ENCODE results near the gene DTD1.

Gene DTD1

GRCh38 chr20:18571009-18571408 lies 16.8 kb upstream of the DTD1 start:
- Histone ChIP-seq H3K27me3 (ENCODE audit: insufficient read depth, poor library complexity, severe bottlenecking) (no peaks in the 10 kb centered on the region), H3K36me3 (ENCODE audit: low read depth) (peaks cover 13% of the 10 kb centered on the region), H3K27ac (ENCODE audit: poor library complexity, severe bottlenecking) (no peak overlapping the region), H3K9me3 (ENCODE audit: severe bottlenecking) (no peaks in the 10 kb centered on the region), H3K4me3 (ENCODE audit: severe bottlenecking) (no peak overlapping the region), H3K4me1 (ENCODE audit: insufficient read depth, poor library complexity, severe bottlenecking) (peaks cover 6% of the 10 kb centered on the region)
- DNase-seq (ENCODE audit: low spot score) (no peak), ATAC-seq (ENCODE audit: low read depth) (no peak)
- TF ChIP-seq, protein P1, sequence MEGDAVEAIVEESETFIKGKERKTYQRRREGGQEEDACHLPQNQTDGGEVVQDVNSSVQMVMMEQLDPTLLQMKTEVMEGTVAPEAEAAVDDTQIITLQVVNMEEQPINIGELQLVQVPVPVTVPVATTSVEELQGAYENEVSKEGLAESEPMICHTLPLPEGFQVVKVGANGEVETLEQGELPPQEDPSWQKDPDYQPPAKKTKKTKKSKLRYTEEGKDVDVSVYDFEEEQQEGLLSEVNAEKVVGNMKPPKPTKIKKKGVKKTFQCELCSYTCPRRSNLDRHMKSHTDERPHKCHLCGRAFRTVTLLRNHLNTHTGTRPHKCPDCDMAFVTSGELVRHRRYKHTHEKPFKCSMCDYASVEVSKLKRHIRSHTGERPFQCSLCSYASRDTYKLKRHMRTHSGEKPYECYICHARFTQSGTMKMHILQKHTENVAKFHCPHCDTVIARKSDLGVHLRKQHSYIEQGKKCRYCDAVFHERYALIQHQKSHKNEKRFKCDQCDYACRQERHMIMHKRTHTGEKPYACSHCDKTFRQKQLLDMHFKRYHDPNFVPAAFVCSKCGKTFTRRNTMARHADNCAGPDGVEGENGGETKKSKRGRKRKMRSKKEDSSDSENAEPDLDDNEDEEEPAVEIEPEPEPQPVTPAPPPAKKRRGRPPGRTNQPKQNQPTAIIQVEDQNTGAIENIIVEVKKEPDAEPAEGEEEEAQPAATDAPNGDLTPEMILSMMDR (IDR thresholded peaks at IDR 0.05; ENCODE audit: poor library complexity, severe bottlenecking): no peak

- peaks cover 13% of the 10 kb centered on the region for H3K36me3 ChIP-seq (ENCODE audit: low read depth)
- H3K4me3 ChIP-seq (ENCODE audit: severe bottlenecking): no peak overlapping the region
- no peaks in the 10 kb centered on the region for H3K27me3 ChIP-seq (ENCODE audit: insufficient read depth, poor library complexity, severe bottlenecking)
- TF ChIP-seq, protein P1 (IDR thresholded peaks at IDR 0.05; ENCODE audit: poor library complexity, severe bottlenecking): no peak
- DNase-seq (ENCODE audit: low spot score) (no peak), ATAC-seq (ENCODE audit: low read depth) (no peak)
- peaks cover under 1% of the 10 kb centered on the region for H3K4me1 ChIP-seq (ENCODE audit: insufficient read depth, poor library complexity, severe bottlenecking)
- no peak overlapping the region for H3K27ac ChIP-seq (ENCODE audit: poor library complexity, severe bottlenecking)
- H3K9me3 ChIP-seq (ENCODE audit: severe bottlenecking): no peaks in the 10 kb centered on the region
Measured at GRCh38 chr20:18571578-18571977, 16.3 kb upstream of the DTD1 start.

- ATAC-seq (ENCODE audit: low read depth) (no peak), DNase-seq (ENCODE audit: low spot score) (no peak)
- Histone ChIP-seq H3K4me3 (ENCODE audit: severe bottlenecking) (no peak overlapping the region), H3K36me3 (ENCODE audit: low read depth) (no peaks in the 10 kb centered on the region), H3K27ac (ENCODE audit: poor library complexity, severe bottlenecking) (no peak overlapping the region), H3K9me3 (ENCODE audit: severe bottlenecking) (no peaks in the 10 kb centered on the region), H3K4me1 (ENCODE audit: insufficient read depth, poor library complexity, severe bottlenecking) (no peaks in the 10 kb centered on the region), H3K27me3 (ENCODE audit: insufficient read depth, poor library complexity, severe bottlenecking) (no peaks in the 10 kb centered on the region)
- TF ChIP-seq, protein P1 (IDR thresholded peaks at IDR 0.05; ENCODE audit: poor library complexity, severe bottlenecking): no peak
Measured at GRCh38 chr20:18577942-18578341, 9.9 kb upstream of the DTD1 start.

- DNase-seq (ENCODE audit: low spot score) (no peak), ATAC-seq (ENCODE audit: low read depth) (no peak)
- Histone ChIP-seq H3K9me3 (ENCODE audit: severe bottlenecking) (no peaks in the 10 kb centered on the region), H3K27me3 (ENCODE audit: insufficient read depth, poor library complexity, severe bottlenecking) (no peaks in the 10 kb centered on the region), H3K36me3 (ENCODE audit: low read depth) (no peaks in the 10 kb centered on the region), H3K4me3 (ENCODE audit: severe bottlenecking) (no peak overlapping the region), H3K4me1 (ENCODE audit: insufficient read depth, poor library complexity, severe bottlenecking) (no peaks in the 10 kb centered on the region), H3K27ac (ENCODE audit: poor library complexity, severe bottlenecking) (no peak overlapping the region)
- TF ChIP-seq, protein P1 (IDR thresholded peaks at IDR 0.05; ENCODE audit: poor library complexity, severe bottlenecking): no peak
Measured at GRCh38 chr20:18578581-18578980, 9.3 kb upstream of the DTD1 start.

DNA sequence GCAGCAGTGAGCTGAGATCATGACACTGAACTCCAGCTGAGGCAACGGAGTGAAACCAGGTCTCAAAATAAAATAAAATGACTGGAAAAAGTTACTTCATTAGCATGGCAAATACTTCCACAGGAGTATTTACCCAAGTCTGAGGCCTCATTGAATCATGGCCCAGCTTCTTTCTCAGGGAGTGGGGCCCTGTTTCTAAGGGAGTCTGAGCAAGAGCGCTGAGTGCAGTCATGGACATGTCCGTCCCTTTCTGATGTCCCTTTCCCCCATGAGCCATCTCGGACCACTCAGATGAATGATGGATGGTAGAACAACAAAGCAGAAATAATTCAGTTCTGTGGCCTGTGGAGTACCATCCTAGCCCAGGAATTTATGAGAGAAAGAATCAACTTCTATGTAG lies 7.8 kb upstream of the DTD1 start:
- no peak for ATAC-seq (ENCODE audit: low read depth)
- H3K9me3 ChIP-seq (ENCODE audit: severe bottlenecking): no peaks in the 10 kb centered on the region
- no peaks in the 10 kb centered on the region for H3K27me3 ChIP-seq (ENCODE audit: insufficient read depth, poor library complexity, severe bottlenecking)
- no peak overlapping the region for H3K27ac ChIP-seq (ENCODE audit: poor library complexity, severe bottlenecking)
- H3K36me3 ChIP-seq (ENCODE audit: low read depth): no peaks in the 10 kb centered on the region
- TF ChIP-seq, protein P1 (IDR thresholded peaks at IDR 0.05; ENCODE audit: poor library complexity, severe bottlenecking): no peak
- no peak overlapping the region for H3K4me3 ChIP-seq (ENCODE audit: severe bottlenecking)
- no peak for DNase-seq (ENCODE audit: low spot score)
- no peaks in the 10 kb centered on the region for H3K4me1 ChIP-seq (ENCODE audit: insufficient read depth, poor library complexity, severe bottlenecking)
